Ovary (tissue), 3 donors: ENCODE measurements around the gene RANBP9.

ENCODE experiments used
- CTCF ChIP-seq, 3 donors: fragments of 450-650 bp in 2 of 3; fragments of 200-600 bp in 1 of 3; IDR thresholded peaks; one replicate each; pipeline versions ENCODE4 v1.5.1 to v1.8.0; 2016 to 2022; ENCODE audit warnings: antibody characterized with exemption in 3 of 3, mild to moderate bottlenecking in 1 of 3
- EP300 ChIP-seq: sonication (generic); formaldehyde crosslinking; IDR thresholded peaks from one replicate; pipeline ENCODE4 v1.6.1; 2017; ENCODE audit warnings: antibody characterized with exemption
- POLR2A ChIP-seq: fragments of 450-650 bp; IDR thresholded peaks from one replicate; pipeline ENCODE4 v1.6.1; 2017; ENCODE audit warnings: antibody characterized with exemption, mild to moderate bottlenecking, moderate library complexity
- donor health status: DM: no; HTN: no; CAD: no.

GRCh38 chr6:13671548-13672127 lies 40.0 kb downstream of the RANBP9 start:
- TF ChIP-seq CTCF (IDR thresholded peaks at IDR 0.05) (no peak), POLR2A (no peak), EP300 (no peak)
